Stimulated activated CD8-positive, alpha-beta memory T cell treated with anti-CD3 and anti-CD28 coated beads, Interleukin-15, amount 100 ng/mL, for 48 hours (primary cell): ENCODE results near the gene ZNF664.
A peak's percentile ranks its signal among the peaks of the same experiment; 100 is the strongest.

ENCODE experiments used
- DNase-seq, 2 donors: peaks; one replicate each; pipeline ENCODE4 v3.0.0-alpha.2; 2020; ENCODE audit warnings: low read depth in 2 of 2

Gene ZNF664

DNA sequence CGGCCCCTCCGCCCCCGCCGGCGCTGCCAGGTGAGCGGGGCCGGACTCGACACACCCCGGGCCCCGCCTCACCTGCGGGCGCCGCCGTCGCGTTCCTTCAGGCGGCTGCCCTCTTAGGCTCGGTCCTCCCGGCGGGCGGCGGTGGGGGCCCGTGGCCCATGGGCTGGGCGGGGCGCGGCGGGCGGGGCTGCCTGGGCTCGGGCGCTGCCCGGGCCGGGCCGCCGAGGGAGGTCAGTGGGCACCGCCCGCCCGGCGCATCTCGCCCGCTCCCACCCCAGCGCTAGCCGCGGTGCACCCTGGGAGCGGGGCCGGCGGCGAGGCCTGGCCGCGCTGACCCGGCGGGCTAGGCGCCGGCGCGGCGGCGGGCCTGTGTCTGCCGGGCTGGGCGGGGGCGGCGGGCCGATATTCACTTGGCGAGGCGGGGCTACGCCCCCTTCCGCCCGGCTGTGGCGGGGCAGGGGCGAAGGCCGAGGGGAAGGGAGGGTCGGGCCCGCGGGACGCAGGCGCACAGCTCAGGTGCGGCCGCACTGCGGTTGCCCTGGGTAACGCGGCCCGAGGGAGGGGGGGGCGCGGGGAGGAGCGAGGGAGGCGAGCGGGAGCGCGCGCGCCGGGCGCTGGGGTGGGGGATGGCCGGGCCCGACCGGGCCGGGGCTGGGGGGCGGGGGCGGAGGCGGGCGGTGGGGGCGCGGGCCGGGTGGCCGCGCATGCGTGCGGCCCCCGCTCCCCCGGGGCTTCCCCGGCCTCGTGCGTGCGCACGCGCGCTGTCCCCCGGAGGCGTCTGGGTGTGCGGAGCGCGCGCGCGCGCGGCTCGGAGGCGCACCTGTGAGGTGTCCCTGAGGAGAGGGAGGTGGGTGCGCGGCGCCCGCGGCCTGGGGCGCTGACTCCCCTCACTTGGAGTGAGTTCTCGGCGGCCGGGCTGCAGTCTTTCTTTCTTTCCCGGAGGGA, at the start of gene ZNF664, which contains the start of gene CCDC92:
TSS of gene ZNF664 (plus strand) at position 759 of the 945 bp plus-strand sequence. CDS start 38,930 bp downstream, outside the sequence.
TSS of gene CCDC92 (minus strand) at position 375 of the 945 bp plus-strand sequence. CDS start 28,526 bp downstream, outside the sequence.
- peak; percentile 90 to 91 for DNase-seq

DNA sequence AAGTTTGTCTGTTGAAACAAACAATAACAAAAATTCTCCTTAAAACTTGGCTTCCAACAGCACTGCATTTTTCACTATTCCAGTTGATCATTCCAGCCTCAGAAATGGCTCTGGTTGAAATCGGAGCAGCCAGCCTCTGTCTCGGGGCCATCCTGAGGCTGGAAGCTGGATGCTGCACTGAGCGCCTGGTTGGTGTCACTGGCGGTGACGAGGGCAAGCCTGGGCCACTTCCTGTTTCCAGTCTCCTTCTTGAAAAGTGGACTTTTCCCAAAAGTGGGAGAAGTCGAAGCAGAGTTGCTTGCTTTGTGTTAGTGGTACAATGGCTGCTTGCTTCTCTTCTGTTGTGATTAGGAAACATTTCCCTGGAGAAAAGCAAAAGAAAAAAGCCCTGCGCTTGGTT, 49.1 kb upstream of the ZNF664 start:
- no peak for DNase-seq

DNA sequence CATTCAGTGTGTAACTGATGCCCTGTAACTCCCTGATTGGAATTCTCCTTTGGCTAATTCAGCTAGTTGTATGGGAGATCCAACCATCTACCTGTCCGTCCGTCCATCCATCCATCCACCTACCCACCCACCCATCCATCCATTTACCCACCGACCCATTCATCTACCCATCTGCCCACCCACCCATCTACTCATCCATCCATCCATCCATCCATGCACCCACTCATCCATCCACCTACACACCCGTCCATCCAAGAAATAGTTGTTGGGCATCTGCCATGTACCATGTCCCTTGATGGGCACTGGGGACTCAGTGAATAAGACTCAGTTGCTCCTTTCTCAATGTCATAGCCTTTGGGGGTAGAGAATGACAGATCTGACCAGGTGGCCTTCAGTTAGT, 48.5 kb upstream of the ZNF664 start:
- no peak for DNase-seq

GRCh38 chr12:123928274-123928865, 44.6 kb upstream of the ZNF664 start:
- DNase-seq: no peak

GRCh38 chr12:123928897-123929296, 44.1 kb upstream of the ZNF664 start:
- no peak for DNase-seq

GRCh38 chr12:123929946-123930583, 43.0 kb upstream of the ZNF664 start:
- no peak for DNase-seq

- DNase-seq: peak in 1 of 2 donors; percentile 20
Observed at GRCh38 chr12:123931686-123932321, 41.2 kb upstream of the ZNF664 start.

DNA sequence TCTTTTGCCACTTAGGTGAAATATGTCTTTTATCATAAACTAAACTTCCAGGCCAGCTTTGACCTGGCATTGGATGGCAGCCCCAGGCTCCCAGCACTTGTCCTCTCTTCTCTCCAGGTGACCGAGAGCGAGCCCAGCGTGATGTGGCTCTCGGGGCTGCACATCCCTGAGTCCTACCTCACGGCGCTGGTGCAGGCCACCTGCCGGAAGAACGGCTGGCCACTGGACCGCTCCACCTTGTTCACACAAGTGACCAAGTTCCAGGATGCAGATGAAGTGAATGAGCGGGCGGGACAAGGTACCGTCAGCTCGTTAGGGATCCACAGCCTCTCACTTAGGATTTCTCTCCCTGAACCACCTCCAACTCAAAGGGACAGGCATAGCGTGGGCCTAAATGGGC, 39.8 kb upstream of the ZNF664 start:
- DNase-seq: no peak

GRCh38 chr12:123934016-123934620, 38.9 kb upstream of the ZNF664 start:
- DNase-seq: no peak

DNA sequence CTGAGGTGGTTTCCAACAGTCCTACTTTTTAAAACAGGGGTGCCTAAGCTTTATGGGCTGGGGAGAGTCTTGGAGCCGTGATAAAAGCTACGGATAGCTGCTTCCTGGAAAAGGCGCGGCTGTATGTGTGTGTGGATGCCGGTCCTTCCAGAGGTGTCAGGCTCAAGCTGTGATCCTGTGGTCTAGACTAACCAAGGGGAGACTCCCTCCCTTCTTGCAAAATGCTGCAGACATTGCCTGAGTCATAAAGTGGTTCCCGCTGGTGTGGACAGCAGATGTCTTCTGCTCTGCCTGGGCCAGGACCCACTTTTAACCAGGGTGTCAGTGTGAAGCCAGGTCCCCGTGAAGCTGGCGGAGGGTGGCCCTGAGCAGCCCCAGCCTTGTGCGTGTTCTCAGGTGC, 38.2 kb upstream of the ZNF664 start:
- DNase-seq: no peak

- DNase-seq: no peak
Observed at GRCh38 chr12:123935956-123936355, 37.1 kb upstream of the ZNF664 start.

DNA sequence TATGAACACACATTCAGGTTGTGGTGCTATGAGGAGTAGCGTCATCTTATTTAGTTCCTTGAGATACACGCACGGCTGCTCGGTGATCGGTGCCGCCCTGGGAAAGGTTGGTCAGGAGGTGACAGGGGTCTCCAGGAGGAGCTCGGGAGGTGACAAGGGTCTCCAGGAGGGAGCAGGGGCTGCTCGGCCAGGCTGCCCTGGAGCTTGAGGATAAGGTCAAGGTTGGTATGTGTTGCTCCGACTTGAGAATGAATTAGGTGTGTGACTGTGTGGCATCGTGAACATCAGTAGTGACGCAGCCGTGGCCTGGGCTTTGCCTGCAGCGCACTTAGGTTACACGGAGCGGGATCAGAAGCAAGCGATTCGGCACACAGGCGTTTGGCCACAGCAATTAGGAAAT, 36.5 kb upstream of the ZNF664 start:
- no peak for DNase-seq

- DNase-seq: no peak
Observed at GRCh38 chr12:123936956-123937706, 35.9 kb upstream of the ZNF664 start.

DNA sequence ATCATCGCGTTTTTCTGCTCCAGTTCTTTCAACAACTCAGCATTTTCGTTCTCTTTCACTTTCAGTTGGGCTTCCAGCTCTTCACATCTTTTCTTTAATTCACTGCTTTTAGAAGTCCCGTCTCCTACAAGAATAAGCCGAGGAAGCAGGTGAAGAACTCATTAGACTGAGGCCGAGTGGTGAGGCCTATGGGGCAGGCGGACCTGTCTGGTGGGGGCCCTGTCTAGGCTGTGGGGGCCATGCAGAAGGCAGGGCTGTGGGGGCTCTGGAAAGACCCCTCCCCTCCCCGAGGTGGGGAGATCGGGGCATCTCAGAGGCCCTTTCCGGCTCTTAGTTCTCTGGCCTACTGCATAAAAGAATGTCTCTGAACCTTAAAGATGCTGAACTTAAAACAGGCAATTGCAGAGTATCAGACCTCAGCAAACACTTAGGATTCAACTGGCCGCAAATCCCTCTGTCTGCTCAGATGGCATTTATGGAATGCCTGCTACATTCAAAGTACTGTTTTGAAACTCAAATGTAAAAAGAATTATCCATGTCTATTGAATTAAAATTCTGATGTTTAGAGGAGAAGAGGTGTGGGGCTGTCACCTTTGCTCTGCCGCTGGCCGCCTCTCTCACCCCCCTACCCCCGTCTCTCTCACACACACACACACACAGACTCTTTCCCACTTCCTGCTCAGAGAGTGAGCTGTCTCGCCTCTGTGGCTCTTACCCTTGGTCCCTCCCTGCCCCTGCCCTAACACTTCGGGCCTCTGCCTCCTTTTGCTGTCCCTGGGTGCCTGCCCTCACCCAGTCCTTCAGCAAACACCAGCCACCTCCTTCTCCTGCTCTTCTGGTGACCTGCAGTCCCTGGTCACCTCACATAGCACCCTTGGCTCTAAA, 35.1 kb upstream of the ZNF664 start:
- peak; percentile 22 to 30 for DNase-seq

DNA sequence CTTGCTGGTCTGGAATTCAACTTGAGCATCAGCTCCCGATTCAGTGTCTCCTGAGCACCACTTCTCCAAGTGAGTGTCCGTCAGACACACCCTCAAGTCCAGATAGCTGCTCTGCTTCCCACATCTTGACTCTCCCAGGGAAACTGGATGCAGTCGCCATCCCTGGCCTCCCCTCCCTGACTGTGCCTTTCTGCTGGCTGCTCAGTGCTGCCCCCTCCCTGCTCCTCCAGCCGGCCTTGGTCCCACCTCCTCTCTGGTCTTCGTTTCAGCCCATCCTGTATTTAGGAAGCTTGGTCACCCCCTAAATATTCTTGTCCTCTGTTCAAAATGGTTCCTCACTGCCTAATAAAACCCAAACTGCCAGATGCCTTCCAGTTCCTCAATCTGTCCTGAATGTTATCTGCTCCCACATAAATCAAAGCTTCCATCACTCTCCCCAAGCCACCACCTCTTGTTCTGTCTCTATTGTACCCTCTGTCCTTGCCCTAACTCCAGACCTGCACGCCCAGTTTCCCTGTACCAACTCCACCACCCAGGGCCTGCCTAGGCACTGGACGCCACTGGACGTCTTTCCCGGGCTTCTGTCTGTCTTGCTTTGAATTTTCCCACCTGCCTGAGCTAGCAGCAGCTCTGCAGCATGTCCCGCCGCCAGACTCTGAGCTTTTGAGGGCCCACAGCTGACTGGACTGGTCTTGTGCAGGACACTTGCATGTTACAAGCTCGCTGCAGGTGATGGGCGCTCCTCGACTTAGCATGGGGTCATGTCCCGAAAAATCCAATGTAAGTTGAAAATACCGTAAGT, 34.1 kb upstream of the ZNF664 start:
- no peak for DNase-seq

GRCh38 chr12:123939716-123940626, 33.0 kb upstream of the ZNF664 start:
- DNase-seq: no peak

DNA sequence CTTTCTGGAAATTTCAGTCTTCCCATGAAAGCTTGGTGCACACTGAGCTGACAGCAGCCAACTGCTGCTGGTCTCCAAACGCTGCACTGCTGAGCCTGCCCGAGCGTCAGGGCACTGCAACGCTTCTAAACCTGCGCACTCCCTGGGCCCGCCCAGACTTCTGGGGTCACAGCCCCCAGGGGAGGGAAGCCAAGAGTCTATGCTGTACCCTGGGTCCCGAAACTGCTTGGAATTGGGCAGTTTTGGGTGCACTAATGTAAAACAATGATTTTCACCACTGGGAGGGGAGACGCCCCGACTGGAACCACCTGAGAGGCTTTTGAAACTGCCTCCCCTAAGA, 32.4 kb upstream of the ZNF664 start:
- no peak for DNase-seq

- no peak for DNase-seq
Observed at GRCh38 chr12:123941000-123941399, 32.0 kb upstream of the ZNF664 start.
